GM19043 (cell line): Measurements from ENCODE around the gene HK3.

Experiments
- ATAC-seq: cut with Tn5 transposase; IDR thresholded peaks from one replicate; pipeline ENCODE4 v1.9.1; 2021; ENCODE audit warnings: low read depth; ENCODE audit not compliant: unreplicated experiment

Gene HK3

GRCh38 chr5:176899296-176899891 lies at the start of gene HK3:
HK3 (minus strand) TSS chr5:176899346; CDS start chr5:176896159, 3,187 bp downstream.
- ATAC-seq, result no peak

GRCh38 chr5:176948458-176948857 lies 49.3 kb upstream of the HK3 start:
- no peak for ATAC-seq

DNA sequence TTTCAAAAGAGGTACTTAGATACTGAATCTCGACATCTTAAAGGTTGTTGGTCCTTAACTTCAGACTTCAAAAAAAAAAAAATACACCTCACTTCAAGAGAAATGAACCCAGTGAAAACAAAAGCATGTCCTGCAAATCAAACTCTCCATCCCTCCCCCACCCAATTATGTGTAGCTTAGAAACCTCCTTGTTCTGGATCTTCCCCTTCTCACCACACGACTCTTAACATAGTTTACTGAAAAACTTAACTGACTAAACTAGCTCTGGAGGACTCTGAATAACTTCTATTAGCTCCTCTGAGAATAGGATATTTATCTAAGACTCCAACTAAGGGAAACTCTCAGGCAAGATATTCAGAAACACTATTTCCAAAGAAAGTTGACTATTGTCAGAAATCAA lies 48.7 kb upstream of the HK3 start:
- no peak for ATAC-seq

DNA sequence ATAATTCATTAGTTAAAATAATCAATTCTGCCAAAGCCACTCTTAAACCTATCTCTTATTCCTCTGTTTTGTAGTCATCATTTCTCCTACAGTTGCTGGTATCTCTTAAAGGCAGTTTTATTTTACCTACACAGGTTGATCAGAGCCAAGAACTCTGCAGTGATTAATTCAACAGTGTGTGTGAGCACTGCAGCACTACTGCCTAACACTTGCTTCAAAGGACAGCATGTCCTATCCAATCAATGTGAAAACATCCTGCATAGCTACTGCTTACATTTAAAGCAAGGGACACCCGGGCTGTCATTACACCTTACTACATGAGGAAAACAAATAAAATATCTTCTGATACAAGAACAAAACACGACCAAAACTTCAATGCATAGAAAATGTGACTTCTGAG lies 45.1 kb upstream of the HK3 start:
- ATAC-seq, result no peak

DNA sequence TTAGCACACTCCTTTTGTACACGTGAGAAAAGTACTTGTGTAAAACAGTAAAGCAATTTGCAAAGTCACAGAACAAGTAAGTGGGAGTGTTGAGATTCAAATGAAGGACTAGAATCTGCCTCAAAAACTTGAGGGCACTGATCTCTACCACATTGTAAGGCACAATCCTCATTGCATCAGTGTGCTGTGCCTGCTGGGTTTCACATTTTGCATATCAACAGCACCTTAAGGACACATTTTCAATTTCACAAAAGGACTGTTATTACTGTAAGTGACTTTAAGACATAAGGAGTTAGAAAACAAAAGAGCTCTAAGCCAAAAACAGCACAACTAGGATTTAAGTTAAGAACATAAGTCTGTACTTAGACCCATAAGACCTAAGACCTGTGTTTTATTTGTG lies 44.7 kb upstream of the HK3 start:
- ATAC-seq, result no peak

- no peak for ATAC-seq
These were observed 42.8 kb upstream of the HK3 start for GRCh38 chr5:176941951-176942350.

- no peak for ATAC-seq
These were observed 39.3 kb upstream of the HK3 start for GRCh38 chr5:176938472-176938871.

DNA sequence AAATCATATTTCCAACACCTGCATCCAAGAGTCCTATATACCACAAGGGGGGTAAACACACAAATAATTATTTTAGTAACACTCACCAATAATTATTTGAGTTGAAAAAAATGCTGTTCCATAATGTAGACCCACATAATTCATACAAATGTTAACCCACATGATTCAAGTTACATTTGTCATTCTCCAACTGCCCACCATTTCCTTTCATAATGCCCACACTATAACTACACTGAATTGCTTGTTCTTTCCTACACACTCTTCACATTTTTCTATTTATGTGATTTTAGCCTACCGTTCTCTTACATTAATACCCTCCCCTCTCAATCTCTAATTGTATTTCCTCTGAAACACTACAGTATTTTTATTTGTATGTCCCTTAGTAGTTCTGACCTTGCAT lies 35.9 kb upstream of the HK3 start:
- no peak for ATAC-seq

DNA sequence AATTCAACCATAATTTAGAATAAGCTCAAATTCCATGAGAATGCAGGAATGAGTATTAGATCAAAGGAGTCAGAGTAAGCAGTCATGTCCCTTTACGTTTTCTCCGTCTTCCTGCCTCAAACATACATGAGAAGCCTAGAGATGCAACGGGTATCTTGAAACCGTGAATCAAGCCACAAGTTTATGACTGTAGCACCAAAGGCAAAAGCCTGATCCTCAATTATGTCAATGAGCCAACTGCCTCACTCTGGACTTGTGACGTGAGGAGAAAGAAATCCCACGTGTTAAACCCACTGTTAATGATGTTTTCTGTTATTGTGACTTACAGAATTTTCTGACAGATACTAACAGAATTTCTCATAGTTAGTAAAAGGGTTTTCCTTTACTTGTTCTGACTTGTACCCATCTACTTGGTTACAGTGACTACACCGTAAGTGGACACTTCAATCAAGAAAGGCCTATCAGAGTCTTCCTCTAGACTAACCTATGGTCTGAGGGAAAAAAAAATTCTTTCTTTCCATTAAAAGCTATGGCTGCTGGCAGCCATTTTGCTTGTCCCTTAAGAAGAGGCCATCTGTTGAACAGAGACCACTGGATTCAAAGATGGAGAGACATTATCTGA lies 35.3 kb upstream of the HK3 start:
- ATAC-seq, result no peak

GRCh38 chr5:176929654-176930053 lies 30.5 kb upstream of the HK3 start:
- ATAC-seq, result no peak

DNA sequence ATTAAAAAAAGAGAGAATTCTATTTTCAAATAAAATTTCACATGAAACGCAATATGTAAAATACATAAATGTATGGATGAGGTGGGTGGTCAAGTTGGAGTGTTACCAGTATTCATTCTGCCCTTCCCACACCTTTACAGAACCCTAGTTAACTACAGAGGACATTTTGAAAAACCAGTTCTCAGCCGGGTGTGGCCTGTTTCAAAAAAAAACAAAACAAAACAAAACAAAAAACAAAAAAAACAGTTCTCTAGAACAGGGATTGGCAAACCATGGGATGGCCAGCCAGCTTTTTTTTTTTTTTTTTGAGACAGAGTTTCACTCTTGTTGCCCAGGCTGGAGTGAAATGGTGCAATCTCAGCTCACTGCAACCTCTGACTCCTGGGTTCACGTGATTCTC lies 28.4 kb upstream of the HK3 start:
- ATAC-seq, result no peak

- ATAC-seq, result no peak
These were observed 23.7 kb upstream of the HK3 start for GRCh38 chr5:176922817-176923216.

DNA sequence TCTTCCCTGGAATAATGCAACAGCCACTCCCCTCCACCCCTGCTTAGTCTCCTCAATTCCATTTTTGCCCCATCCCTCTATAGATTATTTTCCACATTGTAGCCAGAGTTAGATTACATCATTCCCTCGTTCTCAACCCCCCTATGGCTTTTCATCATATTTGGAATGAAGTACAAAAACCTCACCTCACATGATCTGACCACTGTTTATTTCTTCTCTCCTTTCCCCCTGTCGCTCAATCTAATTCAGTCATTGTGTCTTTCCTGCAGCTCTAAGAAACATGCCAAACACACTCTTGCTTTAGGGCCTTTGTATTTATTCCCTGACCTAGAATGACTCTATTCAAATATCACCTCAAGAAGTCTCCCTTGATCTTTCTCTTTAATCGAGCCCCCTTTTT lies 22.6 kb upstream of the HK3 start:
- no peak for ATAC-seq

- ATAC-seq, result no peak
These were observed 19.5 kb upstream of the HK3 start for GRCh38 chr5:176918613-176919012.

DNA sequence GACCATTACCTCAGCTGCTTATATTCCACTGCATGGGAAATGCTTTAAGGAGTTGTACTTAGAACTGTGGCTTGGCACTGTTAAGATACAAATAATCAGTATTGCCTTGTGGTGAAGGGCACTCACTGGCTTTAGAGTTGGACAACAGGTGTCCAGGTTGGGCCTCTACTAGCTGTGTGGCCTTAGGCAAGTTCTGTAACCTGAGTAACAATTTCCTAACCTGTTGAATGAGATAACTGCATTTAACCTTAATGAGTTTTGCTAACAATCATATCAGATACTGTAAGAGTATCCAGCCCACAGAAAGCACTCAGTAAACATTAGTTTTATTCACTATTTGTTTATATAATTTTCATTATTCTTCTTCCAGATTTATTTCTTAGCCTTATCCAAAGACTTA lies 17.2 kb upstream of the HK3 start:
- no peak for ATAC-seq

GRCh38 chr5:176915906-176916305 lies 16.8 kb upstream of the HK3 start:
- ATAC-seq, result no peak

- no peak for ATAC-seq
These were observed 13.0 kb upstream of the HK3 start for GRCh38 chr5:176912115-176912514.

DNA sequence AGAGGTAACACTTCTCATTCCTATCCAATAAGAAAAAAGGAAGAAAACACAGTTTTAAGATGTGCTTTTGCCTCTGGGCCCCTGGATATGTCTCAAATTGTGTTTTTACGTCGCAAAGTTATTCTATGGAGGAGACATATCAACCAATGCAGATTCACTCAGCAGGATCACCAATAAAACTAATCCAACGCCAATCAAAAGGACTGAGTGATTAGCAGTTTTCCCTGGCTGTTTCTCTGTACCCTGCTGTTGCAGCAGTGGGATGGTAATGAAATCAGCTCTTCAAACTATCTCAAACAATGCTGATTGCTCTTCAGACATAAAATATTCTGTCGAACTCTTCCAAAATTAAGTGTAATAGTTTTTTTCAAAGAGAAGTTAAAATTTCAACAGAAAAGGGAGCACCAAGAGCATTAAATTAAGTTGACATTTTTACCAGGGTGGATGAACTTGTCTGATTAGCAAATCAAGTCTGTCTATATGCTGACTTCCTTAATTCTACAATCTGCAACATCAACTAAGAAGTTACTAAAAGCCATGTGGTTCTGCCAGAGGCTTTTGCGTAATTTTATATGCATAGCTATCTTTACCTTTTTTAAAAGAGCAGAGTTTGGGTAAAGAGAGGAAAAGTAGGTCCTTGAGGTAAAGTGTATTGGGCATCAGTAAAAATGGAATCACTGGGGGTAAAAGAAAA lies 9.7 kb upstream of the HK3 start:
- no peak for ATAC-seq

DNA sequence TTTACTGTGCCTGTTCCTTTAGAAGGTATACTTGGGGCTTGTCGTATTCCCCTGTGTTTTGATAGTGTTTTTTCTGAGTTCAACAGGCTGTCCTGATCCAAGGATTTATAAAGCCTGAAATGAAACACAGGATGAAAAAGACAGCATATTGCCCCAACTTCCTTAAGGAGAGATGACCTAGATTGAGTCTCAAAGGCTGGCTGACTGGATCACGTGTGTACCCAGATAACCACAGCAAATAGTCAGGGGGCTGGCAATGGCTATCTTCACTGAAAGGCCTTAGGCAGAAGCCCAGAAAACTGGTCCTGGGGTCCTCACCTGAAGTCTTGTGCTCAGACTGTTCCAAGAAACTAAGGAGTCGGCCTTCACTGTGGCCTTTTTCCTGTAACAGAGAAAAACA lies 7.7 kb upstream of the HK3 start:
- no peak for ATAC-seq

- no peak for ATAC-seq
These were observed 7.0 kb upstream of the HK3 start for GRCh38 chr5:176906126-176906525.

DNA sequence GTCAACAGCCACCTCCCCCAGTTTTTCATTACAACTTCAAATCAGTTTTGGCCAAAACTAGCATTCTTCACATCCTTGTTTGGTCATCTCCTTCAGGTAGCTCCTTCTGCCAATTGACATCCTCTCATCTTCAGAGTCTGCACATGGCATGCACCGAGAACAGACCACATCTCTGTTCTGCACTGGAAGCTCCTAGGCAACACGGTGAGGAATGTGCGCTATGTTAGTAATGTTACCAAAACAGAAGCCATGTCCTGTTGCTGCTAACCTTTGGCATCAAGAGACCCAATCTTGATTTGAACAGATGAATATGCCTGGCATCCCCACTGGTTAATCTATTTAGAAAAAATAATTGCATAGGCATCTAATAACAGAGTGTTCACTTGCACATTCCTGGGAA lies 5.1 kb upstream of the HK3 start:
- ATAC-seq, result no peak
